ENCODE measurements around the gene PCOLCE2.

The PCOLCE2 gene

DNA sequence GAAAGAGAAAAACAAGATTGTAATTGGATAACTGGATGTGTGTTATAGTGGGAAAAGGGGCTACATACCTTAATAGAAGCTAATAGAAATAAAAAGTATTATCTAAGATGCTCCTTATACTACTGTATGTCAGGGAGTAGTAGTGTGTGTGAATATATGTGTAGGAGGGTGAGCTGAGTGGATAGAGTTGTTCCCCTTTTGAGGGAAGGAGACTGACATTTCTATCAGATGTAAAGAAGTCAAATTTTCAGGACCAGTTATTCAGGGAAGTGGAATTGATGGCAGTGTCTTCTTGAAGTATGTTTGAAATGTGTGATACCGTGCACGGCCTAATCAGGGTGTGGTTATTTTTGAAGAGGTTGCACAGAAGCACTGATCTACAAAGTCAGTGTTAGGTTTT lies 49.1 kb downstream of the PCOLCE2 start:
- Mint-ChIP-seq H3K9me3 (no peaks in the 10 kb centered on the region), H3K36me3 (ENCODE audit: low read depth) (no peaks in the 10 kb centered on the region), H3K4me3 (no peak overlapping the region), H3K4me1 (ENCODE audit: low read depth) (no peaks in the 10 kb centered on the region), H3K27me3 (ENCODE audit: low read depth) (peaks cover 27% of the 10 kb centered on the region), H3K27ac (no peak overlapping the region)
- no peak for DNase-seq (ENCODE audit: low spot score)

DNA sequence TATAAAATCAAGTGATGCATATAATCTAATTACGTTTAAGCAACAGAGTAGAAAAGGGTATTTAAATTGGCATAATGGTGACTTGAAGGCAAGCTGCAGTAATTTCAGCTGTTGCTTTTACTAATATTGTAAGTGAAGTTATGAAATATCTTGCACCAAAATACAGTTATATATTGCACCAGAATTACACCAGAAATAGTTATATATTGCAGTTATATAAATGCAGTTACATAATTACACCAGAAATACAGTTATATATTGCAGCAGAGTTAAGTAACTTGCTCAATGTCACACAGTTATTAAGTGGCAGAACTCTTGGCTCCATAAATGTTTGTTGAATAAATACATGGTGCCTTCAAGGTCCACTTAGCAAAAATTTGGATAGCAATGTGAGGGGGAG lies 51.4 kb downstream of the PCOLCE2 start:
- Mint-ChIP-seq H3K27me3 (ENCODE audit: low read depth) (peaks cover 31% of the 10 kb centered on the region), H3K4me1 (ENCODE audit: low read depth) (no peaks in the 10 kb centered on the region), H3K4me3 (no peak overlapping the region), H3K9me3 (no peaks in the 10 kb centered on the region), H3K36me3 (ENCODE audit: low read depth) (no peaks in the 10 kb centered on the region), H3K27ac (no peak overlapping the region)
- no peak for DNase-seq (ENCODE audit: low spot score)

DNA sequence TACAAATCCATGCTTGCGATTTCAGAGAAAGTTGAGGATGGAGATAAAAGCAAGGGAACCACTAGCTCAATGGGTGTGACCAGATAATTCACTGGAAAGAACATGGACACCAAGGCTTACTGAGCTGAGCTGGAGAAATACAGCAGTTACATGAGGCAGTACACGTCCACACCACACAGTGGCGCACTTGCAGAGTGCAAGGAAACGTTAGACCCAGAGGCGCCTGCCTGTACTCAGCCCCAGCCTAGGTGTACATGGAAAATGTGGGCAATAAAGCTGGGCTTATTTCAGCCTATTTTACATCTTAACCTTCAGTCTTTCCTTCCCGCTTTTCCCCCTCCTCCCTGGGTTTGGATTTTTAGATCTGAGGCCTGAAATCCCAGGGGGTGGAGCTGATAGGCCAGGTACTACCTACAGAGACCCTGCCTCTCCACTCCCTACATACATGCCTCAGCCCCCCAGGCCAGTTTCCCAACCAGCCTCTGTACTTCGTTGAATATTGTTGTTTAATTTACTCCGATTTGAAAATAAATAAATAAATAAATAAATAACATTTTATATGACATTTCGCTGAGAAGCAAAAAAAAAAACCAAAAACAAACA lies 60.1 kb downstream of the PCOLCE2 start:
- Mint-ChIP-seq H3K27me3 (ENCODE audit: low read depth) (peaks cover 19% of the 10 kb centered on the region), H3K27ac (no peak overlapping the region), H3K36me3 (ENCODE audit: low read depth) (no peaks in the 10 kb centered on the region), H3K4me1 (ENCODE audit: low read depth) (no peaks in the 10 kb centered on the region), H3K9me3 (no peaks in the 10 kb centered on the region), H3K4me3 (no peak overlapping the region)
- peak; percentile 48 for DNase-seq (ENCODE audit: low spot score)

DNA sequence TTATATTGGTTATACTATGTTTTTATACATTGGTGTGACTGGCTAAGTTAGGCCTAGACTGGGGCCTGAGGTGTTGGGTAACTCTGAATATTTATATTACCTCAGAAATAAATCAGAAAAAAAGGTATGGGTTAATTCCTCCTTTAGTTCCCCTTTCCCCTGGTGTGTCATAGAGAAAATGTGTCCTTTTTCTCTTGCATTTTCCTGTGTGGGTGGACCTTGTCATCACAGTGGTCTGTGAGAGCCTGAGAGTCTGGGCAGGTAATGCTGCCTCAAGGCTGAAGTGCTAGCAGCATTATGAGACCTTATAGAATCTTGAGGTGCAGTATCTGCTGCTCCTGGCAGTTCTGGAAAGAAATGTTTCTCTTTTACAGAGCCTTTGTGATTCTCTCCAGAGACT lies 69.7 kb downstream of the PCOLCE2 start:
- H3K4me3 Mint-ChIP-seq: no peak overlapping the region
- no peak overlapping the region for H3K27ac Mint-ChIP-seq
- no peaks in the 10 kb centered on the region for H3K9me3 Mint-ChIP-seq
- no peaks in the 10 kb centered on the region for H3K36me3 Mint-ChIP-seq (ENCODE audit: low read depth)
- peaks cover 16% of the 10 kb centered on the region for H3K27me3 Mint-ChIP-seq (ENCODE audit: low read depth)
- DNase-seq (ENCODE audit: low spot score): no peak
- H3K4me1 Mint-ChIP-seq (ENCODE audit: low read depth): no peaks in the 10 kb centered on the region

DNA sequence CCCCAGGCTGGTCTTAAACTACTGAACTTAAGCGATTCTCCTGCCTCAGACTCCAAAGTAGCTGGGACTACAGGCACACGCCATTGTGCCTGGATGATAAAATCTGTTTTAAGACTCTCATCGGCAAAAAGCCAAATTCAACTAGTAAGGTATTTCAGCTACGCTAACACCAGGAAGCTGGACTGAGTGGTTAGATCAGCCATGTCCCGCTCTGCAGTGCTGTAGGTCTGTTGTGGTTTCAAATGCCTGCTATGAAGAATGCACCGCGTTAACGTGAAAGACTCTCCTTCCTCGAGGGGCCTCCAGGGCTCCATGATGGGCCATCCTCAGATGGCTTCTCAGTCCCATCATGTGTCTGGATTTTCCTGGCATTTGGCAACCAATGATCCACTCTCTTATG lies 70.2 kb downstream of the PCOLCE2 start:
- H3K4me1 Mint-ChIP-seq (ENCODE audit: low read depth): no peaks in the 10 kb centered on the region
- peaks cover 18% of the 10 kb centered on the region for H3K27me3 Mint-ChIP-seq (ENCODE audit: low read depth)
- no peaks in the 10 kb centered on the region for H3K36me3 Mint-ChIP-seq (ENCODE audit: low read depth)
- no peak for DNase-seq (ENCODE audit: low spot score)
- no peaks in the 10 kb centered on the region for H3K9me3 Mint-ChIP-seq
- no peak overlapping the region for H3K27ac Mint-ChIP-seq
- no peak overlapping the region for H3K4me3 Mint-ChIP-seq

DNA sequence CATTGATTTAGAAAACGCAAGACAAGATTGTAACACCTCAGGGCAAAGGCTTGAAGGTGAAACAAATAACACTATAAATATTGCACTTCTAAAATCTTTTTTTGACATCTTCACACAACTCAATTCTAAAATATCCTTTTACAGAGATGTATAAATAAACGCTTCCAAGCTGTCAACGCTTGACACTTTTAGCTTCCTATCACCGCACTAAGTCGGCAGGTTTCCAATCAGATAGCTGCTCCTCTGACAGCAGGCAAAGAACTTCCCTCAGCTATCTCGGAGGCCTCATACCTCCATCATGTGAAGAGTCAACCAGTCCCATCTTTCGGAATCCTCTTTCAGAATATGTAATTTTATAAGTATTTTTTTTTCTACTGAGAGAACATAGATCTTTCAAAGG lies 71.0 kb downstream of the PCOLCE2 start:
- H3K4me1 Mint-ChIP-seq (ENCODE audit: low read depth): no peaks in the 10 kb centered on the region
- no peaks in the 10 kb centered on the region for H3K36me3 Mint-ChIP-seq (ENCODE audit: low read depth)
- H3K4me3 Mint-ChIP-seq: no peak overlapping the region
- H3K27ac Mint-ChIP-seq: no peak overlapping the region
- H3K9me3 Mint-ChIP-seq: no peaks in the 10 kb centered on the region
- no peak for DNase-seq (ENCODE audit: low spot score)
- H3K27me3 Mint-ChIP-seq (ENCODE audit: low read depth): peaks cover 17% of the 10 kb centered on the region

DNA sequence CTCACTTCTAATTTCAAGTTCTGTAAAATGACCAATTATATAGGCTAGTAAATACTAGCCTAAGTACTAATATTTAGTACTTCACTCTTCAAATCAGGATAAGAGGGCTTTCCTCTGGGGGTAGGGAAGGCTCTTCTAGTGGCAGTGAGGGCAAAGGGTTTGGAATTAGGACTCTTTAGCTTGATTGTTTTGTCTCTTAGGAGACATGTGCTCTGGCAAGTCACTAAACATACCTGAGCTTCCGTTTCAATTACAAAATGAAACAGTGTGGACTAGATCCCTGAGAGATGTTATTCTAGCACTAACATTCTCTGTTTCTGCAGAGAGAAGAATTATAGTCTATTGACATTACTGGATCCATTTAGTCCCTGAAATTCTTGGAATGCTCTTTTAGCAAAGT lies 71.5 kb downstream of the PCOLCE2 start:
- peaks cover 17% of the 10 kb centered on the region for H3K27me3 Mint-ChIP-seq (ENCODE audit: low read depth)
- H3K9me3 Mint-ChIP-seq: no peaks in the 10 kb centered on the region
- H3K36me3 Mint-ChIP-seq (ENCODE audit: low read depth): no peaks in the 10 kb centered on the region
- no peak overlapping the region for H3K4me3 Mint-ChIP-seq
- no peaks in the 10 kb centered on the region for H3K4me1 Mint-ChIP-seq (ENCODE audit: low read depth)
- H3K27ac Mint-ChIP-seq: no peak overlapping the region
- DNase-seq (ENCODE audit: low spot score): no peak

DNA sequence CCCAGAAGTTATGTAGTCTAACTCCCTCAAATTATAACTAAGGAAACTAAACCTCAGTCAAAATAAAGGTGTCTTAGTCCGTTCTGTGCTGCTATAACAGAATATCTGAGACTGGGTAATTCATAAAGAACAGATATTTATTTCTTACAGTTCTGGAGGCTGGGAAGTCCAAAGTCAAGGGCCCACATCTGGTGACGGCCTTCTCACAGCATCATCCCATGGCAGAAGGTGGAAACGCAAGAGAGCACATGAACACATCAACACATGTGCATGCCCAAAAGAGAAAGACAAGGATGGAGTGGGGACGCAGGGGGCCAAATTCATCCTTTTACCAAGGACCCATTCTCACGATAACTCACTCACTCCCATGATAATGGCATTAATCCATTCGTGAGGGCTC lies 73.1 kb downstream of the PCOLCE2 start:
- no peak overlapping the region for H3K4me3 Mint-ChIP-seq
- no peaks in the 10 kb centered on the region for H3K36me3 Mint-ChIP-seq (ENCODE audit: low read depth)
- H3K4me1 Mint-ChIP-seq (ENCODE audit: low read depth): no peaks in the 10 kb centered on the region
- H3K27me3 Mint-ChIP-seq (ENCODE audit: low read depth): peaks cover 23% of the 10 kb centered on the region
- no peak overlapping the region for H3K27ac Mint-ChIP-seq
- DNase-seq (ENCODE audit: low spot score): no peak
- H3K9me3 Mint-ChIP-seq: no peaks in the 10 kb centered on the region

DNA sequence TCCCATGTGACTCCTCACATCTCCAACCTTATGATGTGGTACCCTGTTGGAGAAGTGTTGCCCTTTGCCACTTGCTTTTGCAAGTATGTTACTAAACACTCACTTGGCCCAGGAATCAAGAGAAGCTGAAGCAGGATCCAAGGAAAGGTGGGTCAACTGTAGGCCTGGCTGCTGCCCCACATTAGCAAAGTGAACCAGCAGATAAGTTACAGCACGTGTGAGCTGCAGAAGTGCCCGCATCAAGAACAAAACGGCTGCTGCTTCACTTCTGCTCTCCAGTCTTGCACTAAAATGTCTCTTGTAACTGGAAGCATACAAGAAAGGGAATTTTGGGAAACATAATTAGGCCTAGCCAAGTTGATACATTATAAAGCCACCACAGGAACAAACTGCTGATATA lies 79.6 kb downstream of the PCOLCE2 start:
- Mint-ChIP-seq H3K9me3 (no peaks in the 10 kb centered on the region), H3K27ac (no peak overlapping the region), H3K36me3 (ENCODE audit: low read depth) (no peaks in the 10 kb centered on the region), H3K4me1 (ENCODE audit: low read depth) (peaks cover 2% of the 10 kb centered on the region), H3K27me3 (ENCODE audit: low read depth) (peaks cover 14% of the 10 kb centered on the region), H3K4me3 (no peak overlapping the region)
- no peak for DNase-seq (ENCODE audit: low spot score)

DNA sequence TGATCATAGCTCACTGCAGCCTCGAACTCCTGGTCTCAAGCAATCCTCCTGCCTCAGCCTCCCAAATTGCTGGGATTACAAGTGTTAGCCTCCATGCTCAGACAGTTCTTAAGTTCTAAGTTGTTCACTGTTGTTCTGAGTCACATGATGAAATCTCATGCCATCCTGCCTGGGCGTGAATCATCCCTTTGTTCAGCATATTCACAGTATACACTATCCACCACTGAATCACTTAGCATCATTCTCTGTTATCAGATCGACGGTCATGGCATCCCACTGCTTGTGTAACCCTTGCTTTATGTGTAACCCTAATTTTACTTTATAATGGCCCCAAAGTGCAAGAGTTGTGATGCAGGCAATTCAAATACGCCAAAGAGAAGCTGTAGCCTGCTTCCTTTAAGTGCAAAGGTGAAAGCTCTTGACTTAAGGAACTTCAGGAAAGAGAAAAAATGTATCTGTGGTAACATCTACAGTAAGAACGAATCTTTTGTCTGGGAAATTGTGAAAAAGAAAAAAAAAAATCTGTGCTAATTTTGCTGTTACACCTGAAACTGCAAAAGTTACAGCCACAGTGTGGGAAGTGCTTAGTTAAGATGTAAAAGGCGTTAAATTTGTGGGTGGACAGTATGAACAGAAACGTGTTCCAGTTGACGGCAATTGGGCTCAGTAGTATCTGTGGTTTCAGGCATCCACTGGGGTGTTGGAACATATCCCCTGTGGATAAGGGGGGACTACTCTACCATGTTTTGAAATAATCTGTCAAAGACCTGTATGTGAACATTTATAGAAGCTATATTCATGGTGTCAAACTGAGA lies 80.6 kb downstream of the PCOLCE2 start:
- DNase-seq (ENCODE audit: low spot score): peak; percentile 21
- Mint-ChIP-seq H3K9me3 (no peaks in the 10 kb centered on the region), H3K27ac (no peak overlapping the region), H3K4me1 (ENCODE audit: low read depth) (peaks cover 2% of the 10 kb centered on the region), H3K36me3 (ENCODE audit: low read depth) (no peaks in the 10 kb centered on the region), H3K4me3 (no peak overlapping the region), H3K27me3 (ENCODE audit: low read depth) (peaks cover 9% of the 10 kb centered on the region)

DNA sequence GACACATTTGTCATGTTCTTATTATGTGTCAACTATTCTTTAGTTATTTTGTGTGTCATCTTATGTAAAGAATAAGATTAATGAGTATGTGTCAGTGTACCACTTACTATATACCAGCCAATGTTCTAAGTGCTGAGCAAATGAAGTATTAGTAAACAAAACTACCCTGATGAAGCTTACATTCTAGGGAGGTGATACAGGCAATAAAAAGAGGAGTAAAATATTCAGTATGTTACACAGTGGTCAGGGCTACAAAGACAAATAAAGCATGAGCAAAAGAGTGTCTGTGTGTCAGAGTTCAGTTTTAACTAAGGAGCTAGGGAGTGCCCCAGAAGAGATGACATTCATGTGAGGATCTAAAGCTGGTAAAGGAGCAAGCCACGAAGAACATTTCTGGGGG lies 86.0 kb downstream of the PCOLCE2 start:
- no peaks in the 10 kb centered on the region for H3K4me1 Mint-ChIP-seq (ENCODE audit: low read depth)
- no peaks in the 10 kb centered on the region for H3K9me3 Mint-ChIP-seq
- no peaks in the 10 kb centered on the region for H3K36me3 Mint-ChIP-seq (ENCODE audit: low read depth)
- DNase-seq (ENCODE audit: low spot score): no peak
- H3K27me3 Mint-ChIP-seq (ENCODE audit: low read depth): no peaks in the 10 kb centered on the region
- no peak overlapping the region for H3K4me3 Mint-ChIP-seq
- no peak overlapping the region for H3K27ac Mint-ChIP-seq

DNA sequence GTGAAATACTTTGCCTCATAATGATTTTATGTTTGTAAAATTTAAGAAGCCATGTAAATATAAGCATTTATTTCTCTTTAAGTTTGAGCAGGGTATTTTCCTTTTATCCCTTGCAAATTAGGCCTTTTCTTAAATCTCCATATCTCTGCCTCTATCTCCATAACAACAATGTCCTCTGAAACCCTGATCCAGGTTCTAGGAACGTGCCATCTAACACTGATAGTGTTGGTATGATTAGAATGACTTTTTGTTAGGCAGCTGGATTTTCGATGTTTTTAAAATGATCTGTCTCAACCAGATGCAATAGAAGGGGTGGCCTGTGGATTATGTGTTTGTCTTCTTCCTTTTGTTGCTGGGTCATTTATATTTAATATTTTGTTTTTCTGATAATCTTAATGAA lies 87.1 kb downstream of the PCOLCE2 start:
- H3K27ac Mint-ChIP-seq: no peak overlapping the region
- H3K27me3 Mint-ChIP-seq (ENCODE audit: low read depth): no peaks in the 10 kb centered on the region
- DNase-seq (ENCODE audit: low spot score): no peak
- H3K36me3 Mint-ChIP-seq (ENCODE audit: low read depth): no peaks in the 10 kb centered on the region
- no peaks in the 10 kb centered on the region for H3K4me1 Mint-ChIP-seq (ENCODE audit: low read depth)
- H3K9me3 Mint-ChIP-seq: no peaks in the 10 kb centered on the region
- H3K4me3 Mint-ChIP-seq: no peak overlapping the region

DNA sequence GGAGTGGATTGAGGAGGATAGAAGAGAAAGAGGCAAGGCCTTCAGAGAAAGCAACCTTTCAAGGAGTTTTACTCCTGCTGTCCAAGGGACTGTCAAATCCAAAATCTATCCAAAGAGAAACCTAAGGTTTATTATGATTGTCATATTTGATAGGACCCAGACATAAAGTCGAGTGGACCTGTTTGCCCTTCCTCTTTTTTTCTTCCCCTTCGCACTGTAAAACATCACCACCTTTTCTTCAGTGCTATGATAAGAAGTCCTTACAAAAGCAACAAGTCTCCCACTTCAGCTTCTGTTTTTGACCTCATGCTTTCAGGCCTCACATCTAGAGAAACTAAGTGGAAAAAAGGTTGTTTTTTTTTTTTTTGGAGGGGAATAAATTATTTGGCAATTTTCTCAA lies 92.1 kb downstream of the PCOLCE2 start:
- Mint-ChIP-seq H3K4me1 (ENCODE audit: low read depth) (no peaks in the 10 kb centered on the region), H3K36me3 (ENCODE audit: low read depth) (no peaks in the 10 kb centered on the region), H3K4me3 (no peak overlapping the region), H3K27ac (no peak overlapping the region), H3K27me3 (ENCODE audit: low read depth) (no peaks in the 10 kb centered on the region), H3K9me3 (no peaks in the 10 kb centered on the region)
- no peak for DNase-seq (ENCODE audit: low spot score)

DNA sequence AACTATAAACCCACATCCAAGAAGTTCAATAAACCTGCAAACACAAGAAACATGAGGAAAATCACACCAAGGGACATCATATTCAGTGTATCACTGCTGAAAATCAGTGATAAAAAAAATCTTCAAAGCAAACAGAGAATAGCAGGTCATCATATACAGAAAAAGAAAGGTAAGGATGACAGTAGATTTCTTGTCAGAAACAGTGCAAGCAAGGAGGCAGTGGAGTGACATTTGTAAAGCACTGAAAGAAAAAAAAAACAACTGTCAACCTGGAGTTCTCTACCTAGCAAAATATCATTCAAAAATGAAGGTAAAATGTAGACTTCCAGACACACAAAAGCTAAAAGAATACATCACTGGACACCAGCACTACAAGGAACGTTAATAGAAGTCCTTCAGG lies 93.6 kb downstream of the PCOLCE2 start:
- no peak overlapping the region for H3K4me3 Mint-ChIP-seq
- no peaks in the 10 kb centered on the region for H3K36me3 Mint-ChIP-seq (ENCODE audit: low read depth)
- H3K27me3 Mint-ChIP-seq (ENCODE audit: low read depth): no peaks in the 10 kb centered on the region
- H3K27ac Mint-ChIP-seq: no peak overlapping the region
- no peak for DNase-seq (ENCODE audit: low spot score)
- no peaks in the 10 kb centered on the region for H3K4me1 Mint-ChIP-seq (ENCODE audit: low read depth)
- no peaks in the 10 kb centered on the region for H3K9me3 Mint-ChIP-seq

DNA sequence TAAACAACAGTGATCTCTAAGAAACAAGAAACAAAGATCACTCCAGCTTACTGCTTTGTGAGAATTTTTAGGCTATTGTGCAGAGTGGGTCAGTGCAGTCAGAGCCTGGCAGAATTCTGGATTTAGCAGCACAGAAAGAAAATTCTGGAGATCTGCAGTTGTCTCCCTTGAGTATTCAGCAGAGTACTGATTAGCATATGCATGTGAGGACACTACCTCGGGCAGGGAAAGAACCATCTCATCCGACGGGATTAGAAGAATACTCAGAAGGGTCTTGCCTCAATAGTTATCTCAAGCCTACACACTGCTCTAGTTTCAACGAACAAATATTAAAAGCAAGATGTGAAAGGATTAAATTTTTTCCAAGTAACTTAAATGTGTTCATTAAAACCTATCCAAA lies 94.4 kb downstream of the PCOLCE2 start:
- Mint-ChIP-seq H3K27ac (no peak overlapping the region), H3K4me3 (no peak overlapping the region)

More for the DNA sequence above, 94.4 kb downstream of the PCOLCE2 start:
- no peaks in the 10 kb centered on the region for H3K9me3 Mint-ChIP-seq
- no peaks in the 10 kb centered on the region for H3K36me3 Mint-ChIP-seq (ENCODE audit: low read depth)
- no peaks in the 10 kb centered on the region for H3K4me1 Mint-ChIP-seq (ENCODE audit: low read depth)
- H3K27me3 Mint-ChIP-seq (ENCODE audit: low read depth): no peaks in the 10 kb centered on the region
- no peak for DNase-seq (ENCODE audit: low spot score)

All from T-helper 2 cell treated with Interferon-gamma antibody and Interleukin-4, amounts not matched to agents 5 μg/mL and 100 μg/mL, for 36 hours (primary cell).